ENCODE results near the gene PDLIM5. TPM values are rescaled to one million over a fixed set of nuclear protein-coding genes. Genes with fewer than 3 reads are reported as not detected.
A peak's percentile ranks its signal among the peaks of the same experiment; 100 is the strongest.

Gene PDLIM5
- total and polyA plus RNA-seq, 4 experiments from 2014 or later: 37.4 to 57.5 (median 44.6) TPM

GRCh38 chr4:94649381-94650133, 197.8 kb downstream of the PDLIM5 start:
- H3K4me3 ChIP-seq (ENCODE audit: low read length in 2 of 2): no peak overlapping the region
- no peaks in the 10 kb centered on the region for H3K4me1 ChIP-seq (ENCODE audit: insufficient read depth, low read length)
- no peaks in the 10 kb centered on the region for H3K9me3 ChIP-seq (ENCODE audit: control insufficient read depth in 1 of 2, low read length in 2 of 2)
- ChIA-PET CTCF (ENCODE audit: partially characterized antibody) (no interaction called here), POLR2A (ENCODE audit: partially characterized antibody) (no interaction called here)
- H3K27ac Mint-ChIP-seq: no peak overlapping the region
- no peaks in the 10 kb centered on the region for H3K27me3 Mint-ChIP-seq
- no peak for DNase-seq
- H3K36me3 Mint-ChIP-seq: peaks cover 15 to 23% of the 10 kb centered on the region in 2 donors
- no peaks in the 10 kb centered on the region for H3K36me3 ChIP-seq (ENCODE audit: insufficient read depth, low read length)
- H3K27ac ChIP-seq (ENCODE audit: low read depth, low read length): no peak overlapping the region
- intact Hi-C loops (cut with micrococcal nuclease): no loop called here
- H3K9me3 Mint-ChIP-seq: no peaks in the 10 kb centered on the region
- no peak overlapping the region for H3K4me3 Mint-ChIP-seq
- no peaks in the 10 kb centered on the region for H3K4me1 Mint-ChIP-seq
- no peaks in the 10 kb centered on the region for H3K27me3 ChIP-seq (ENCODE audit: insufficient read depth, low read length)

- Histone ChIP-seq H3K9me3 (ENCODE audit: control insufficient read depth in 1 of 2, low read length in 2 of 2) (no peaks in the 10 kb centered on the region), H3K4me3 (ENCODE audit: low read length in 2 of 2) (no peak overlapping the region), H3K4me1 (ENCODE audit: insufficient read depth, low read length) (no peaks in the 10 kb centered on the region), H3K36me3 (ENCODE audit: insufficient read depth, low read length) (no peaks in the 10 kb centered on the region), H3K27ac (ENCODE audit: low read depth, low read length) (no peak overlapping the region), H3K27me3 (ENCODE audit: insufficient read depth, low read length) (no peaks in the 10 kb centered on the region)
- ChIA-PET CTCF (ENCODE audit: partially characterized antibody) (no interaction called here), POLR2A (ENCODE audit: partially characterized antibody) (no interaction called here)
- intact Hi-C loops (cut with micrococcal nuclease): no loop called here
- Mint-ChIP-seq H3K9me3 (no peaks in the 10 kb centered on the region), H3K27ac (no peak overlapping the region), H3K4me3 (no peak overlapping the region), H3K4me1 (no peaks in the 10 kb centered on the region), H3K36me3 (peaks cover 16 to 20% of the 10 kb centered on the region in 2 donors), H3K27me3 (no peaks in the 10 kb centered on the region)
- DNase-seq: no peak
Measured at GRCh38 chr4:94650134-94650495, 198.4 kb downstream of the PDLIM5 start.

- Histone ChIP-seq H3K4me1 (ENCODE audit: insufficient read depth, low read length) (no peaks in the 10 kb centered on the region), H3K27ac (ENCODE audit: low read depth, low read length) (no peak overlapping the region), H3K9me3 (ENCODE audit: control insufficient read depth in 1 of 2, low read length in 2 of 2) (no peaks in the 10 kb centered on the region), H3K27me3 (ENCODE audit: insufficient read depth, low read length) (no peaks in the 10 kb centered on the region), H3K4me3 (ENCODE audit: low read length in 2 of 2) (no peak overlapping the region), H3K36me3 (ENCODE audit: insufficient read depth, low read length) (no peaks in the 10 kb centered on the region)
- Mint-ChIP-seq H3K27ac (peak overlapping the region in 1 of 7 donors; percentile 37), H3K4me1 (no peaks in the 10 kb centered on the region), H3K27me3 (no peaks in the 10 kb centered on the region), H3K9me3 (no peaks in the 10 kb centered on the region), H3K4me3 (no peak overlapping the region), H3K36me3 (peaks cover 12 to 15% of the 10 kb centered on the region in 2 donors)
- intact Hi-C loops (cut with micrococcal nuclease): no loop called here
- no peak for DNase-seq
- ChIA-PET CTCF (ENCODE audit: partially characterized antibody) (no interaction called here), POLR2A (ENCODE audit: partially characterized antibody) (no interaction called here)
Measured at GRCh38 chr4:94650690-94651089, 198.9 kb downstream of the PDLIM5 start.

GRCh38 chr4:94653095-94653649, 201.4 kb downstream of the PDLIM5 start:
- CTCF ChIA-PET (ENCODE audit: partially characterized antibody): no interaction called here
- H3K27me3 ChIP-seq (ENCODE audit: insufficient read depth, low read length): no peaks in the 10 kb centered on the region
- Mint-ChIP-seq H3K36me3 (peaks cover 15 to 19% of the 10 kb centered on the region in 2 donors), H3K27ac (no peak overlapping the region), H3K9me3 (no peaks in the 10 kb centered on the region), H3K4me3 (no peak overlapping the region), H3K27me3 (no peaks in the 10 kb centered on the region), H3K4me1 (no peaks in the 10 kb centered on the region)
- H3K4me1 ChIP-seq (ENCODE audit: insufficient read depth, low read length): no peaks in the 10 kb centered on the region
- H3K36me3 ChIP-seq (ENCODE audit: insufficient read depth, low read length): no peaks in the 10 kb centered on the region
- no peaks in the 10 kb centered on the region for H3K9me3 ChIP-seq (ENCODE audit: control insufficient read depth in 1 of 2, low read length in 2 of 2)
- POLR2A ChIA-PET (ENCODE audit: partially characterized antibody): no interaction called here
- H3K4me3 ChIP-seq (ENCODE audit: low read length in 2 of 2): no peak overlapping the region
- H3K27ac ChIP-seq (ENCODE audit: low read depth, low read length): no peak overlapping the region
- no peak for DNase-seq
- intact Hi-C loops (cut with micrococcal nuclease): no loop called here

GRCh38 chr4:94653984-94654609, 202.4 kb downstream of the PDLIM5 start:
- ChIA-PET CTCF (ENCODE audit: partially characterized antibody) (no interaction called here), POLR2A (ENCODE audit: partially characterized antibody) (no interaction called here)
- H3K36me3 Mint-ChIP-seq: peaks cover 19 to 26% of the 10 kb centered on the region in 2 donors

GRCh38 chr4:94654714-94655113, 203.0 kb downstream of the PDLIM5 start:
- no peaks in the 10 kb centered on the region for H3K9me3 Mint-ChIP-seq
- no peak overlapping the region for H3K27ac Mint-ChIP-seq
- CTCF ChIA-PET (ENCODE audit: partially characterized antibody): no interaction called here
- H3K4me1 ChIP-seq (ENCODE audit: insufficient read depth, low read length): no peaks in the 10 kb centered on the region
- H3K4me3 ChIP-seq (ENCODE audit: low read length in 2 of 2): no peak overlapping the region
- no peaks in the 10 kb centered on the region for H3K36me3 ChIP-seq (ENCODE audit: insufficient read depth, low read length)
- intact Hi-C loops (cut with micrococcal nuclease): no loop called here
- no peak overlapping the region for H3K27ac ChIP-seq (ENCODE audit: low read depth, low read length)
- H3K9me3 ChIP-seq (ENCODE audit: control insufficient read depth in 1 of 2, low read length in 2 of 2): no peaks in the 10 kb centered on the region
- POLR2A ChIA-PET (ENCODE audit: partially characterized antibody): no interaction called here
- H3K4me1 Mint-ChIP-seq: no peaks in the 10 kb centered on the region
- H3K27me3 Mint-ChIP-seq: no peaks in the 10 kb centered on the region
- no peak for DNase-seq
- no peaks in the 10 kb centered on the region for H3K27me3 ChIP-seq (ENCODE audit: insufficient read depth, low read length)
- H3K36me3 Mint-ChIP-seq: peaks cover 20 to 25% of the 10 kb centered on the region in 2 donors
- H3K4me3 Mint-ChIP-seq: no peak overlapping the region

More at GRCh38 chr4:94653984-94654609, 202.4 kb downstream of the PDLIM5 start:
- H3K9me3 Mint-ChIP-seq: no peaks in the 10 kb centered on the region
- Histone ChIP-seq H3K4me3 (ENCODE audit: low read length in 2 of 2) (no peak overlapping the region), H3K27ac (ENCODE audit: low read depth, low read length) (no peak overlapping the region), H3K36me3 (ENCODE audit: insufficient read depth, low read length) (no peaks in the 10 kb centered on the region), H3K4me1 (ENCODE audit: insufficient read depth, low read length) (no peaks in the 10 kb centered on the region), H3K27me3 (ENCODE audit: insufficient read depth, low read length) (no peaks in the 10 kb centered on the region), H3K9me3 (ENCODE audit: control insufficient read depth in 1 of 2, low read length in 2 of 2) (no peaks in the 10 kb centered on the region)
- no peaks in the 10 kb centered on the region for H3K4me1 Mint-ChIP-seq
- no peak for DNase-seq
- no peak overlapping the region for H3K4me3 Mint-ChIP-seq
- no peak overlapping the region for H3K27ac Mint-ChIP-seq
- no peaks in the 10 kb centered on the region for H3K27me3 Mint-ChIP-seq
- intact Hi-C loops (cut with micrococcal nuclease): no loop called here

GRCh38 chr4:94660614-94661013, 208.9 kb downstream of the PDLIM5 start:
- intact Hi-C loops (cut with micrococcal nuclease): no loop called here
- H3K4me1 Mint-ChIP-seq: no peaks in the 10 kb centered on the region
- no peak overlapping the region for H3K27ac Mint-ChIP-seq
- Histone ChIP-seq H3K4me1 (ENCODE audit: insufficient read depth, low read length) (no peaks in the 10 kb centered on the region), H3K27ac (ENCODE audit: low read depth, low read length) (no peak overlapping the region), H3K4me3 (ENCODE audit: low read length in 2 of 2) (no peak overlapping the region), H3K27me3 (ENCODE audit: insufficient read depth, low read length) (no peaks in the 10 kb centered on the region), H3K9me3 (ENCODE audit: control insufficient read depth in 1 of 2, low read length in 2 of 2) (no peaks in the 10 kb centered on the region), H3K36me3 (ENCODE audit: insufficient read depth, low read length) (no peaks in the 10 kb centered on the region)
- H3K4me3 Mint-ChIP-seq: no peak overlapping the region
- CTCF ChIA-PET (ENCODE audit: partially characterized antibody): no interaction called here
- no peak for DNase-seq
- H3K27me3 Mint-ChIP-seq: no peaks in the 10 kb centered on the region
- no peaks in the 10 kb centered on the region for H3K9me3 Mint-ChIP-seq
- POLR2A ChIA-PET (ENCODE audit: partially characterized antibody): no interaction called here
- peaks cover 35 to 52% of the 10 kb centered on the region in 2 donors for H3K36me3 Mint-ChIP-seq

Measured in CD4-positive, alpha-beta memory T cell (primary cell).